SK-N-SH treated with all-trans-retinoic acid at 6 μM for 48 hours (cell line): ENCODE measurements around the gene PCP4.

Source experiments
- ATAC-seq: fragments of 200-7000 bp; cut with Tn5 transposase; 3 replicates; pipeline ENCODE4 v1.9.1; 2020; ENCODE audit warnings: mild to moderate bottlenecking, moderate library complexity
- ARNTL ChIP-seq: fragments of 450-650 bp; formaldehyde crosslinking; IDR thresholded peaks from 2 replicates; pipeline ENCODE4 v1.5.0; 2020; ENCODE audit warnings: low read depth, mild to moderate bottlenecking, moderate library complexity, borderline replicate concordance
- BACH2 ChIP-seq: fragments of 250-450 bp; sonication (Bioruptor Pico); IDR thresholded peaks from 2 replicates; pipeline ENCODE4 v1.9.0; 2021; ENCODE audit warnings: mild to moderate bottlenecking, borderline replicate concordance
- CREB5 ChIP-seq: fragments of 250-450 bp; sonication (Bioruptor Pico); IDR thresholded peaks from 2 replicates; pipeline ENCODE4 v1.5.1; 2020; ENCODE audit warnings: low read depth, mild to moderate bottlenecking, moderate library complexity
- CSDC2 ChIP-seq: fragments of 250-450 bp; sonication (Bioruptor Pico); IDR thresholded peaks from 2 replicates; pipeline ENCODE4 v1.5.0; 2020; ENCODE audit warnings: mild to moderate bottlenecking, moderate library complexity
- ESRRG ChIP-seq: fragments of 250-450 bp; sonication (Bioruptor Pico); IDR thresholded peaks from 2 replicates; pipeline ENCODE4 v1.6.1; 2021; ENCODE audit warnings: mild to moderate bottlenecking
- GLIS3 ChIP-seq: fragments of 250-450 bp; sonication (Bioruptor Pico); IDR thresholded peaks from 2 replicates; pipeline ENCODE4 v1.5.0; 2020; ENCODE audit warnings: mild to moderate bottlenecking, moderate library complexity
- ISL1 ChIP-seq: fragments of 250-450 bp; sonication (Bioruptor Pico); IDR thresholded peaks from 2 replicates; pipeline ENCODE4 v2.1.2; 2022; ENCODE audit warnings: mild to moderate bottlenecking, moderate library complexity
- OSR1 ChIP-seq: fragments of 250-450 bp; sonication (Bioruptor Pico); IDR thresholded peaks from 2 replicates; pipeline ENCODE4 v1.8.0; 2022; ENCODE audit warnings: moderate library complexity, mild to moderate bottlenecking, inconsistent platforms
- PATZ1 ChIP-seq: fragments of 250-450 bp; sonication (Bioruptor Pico); IDR thresholded peaks from 2 replicates; pipeline ENCODE4 v1.8.0; 2020; ENCODE audit warnings: mild to moderate bottlenecking, moderate library complexity, borderline replicate concordance
- POU6F1 ChIP-seq: fragments of 250-450 bp; sonication (Bioruptor Pico); IDR thresholded peaks from 2 replicates; pipeline ENCODE4 v1.8.0; 2021; ENCODE audit warnings: low read depth, mild to moderate bottlenecking, moderate library complexity, borderline replicate concordance
- PPARA ChIP-seq: fragments of 250-450 bp; sonication (Bioruptor Pico); IDR thresholded peaks from 2 replicates; pipeline ENCODE4 v1.5.0; 2020; ENCODE audit warnings: mild to moderate bottlenecking, borderline replicate concordance
- SNAI2 ChIP-seq: fragments of 250-450 bp; sonication (Bioruptor Pico); IDR thresholded peaks from 2 replicates; pipeline ENCODE4 v1.5.0; 2020; ENCODE audit warnings: mild to moderate bottlenecking, moderate library complexity
- TCF4 ChIP-seq: fragments of 250-450 bp; sonication (Bioruptor Pico); IDR thresholded peaks from 2 replicates; pipeline ENCODE4 v1.8.0; 2021; ENCODE audit warnings: mild to moderate bottlenecking, moderate library complexity, borderline replicate concordance
- TOX ChIP-seq: fragments of 250-450 bp; sonication (Bioruptor Pico); IDR thresholded peaks from 2 replicates; pipeline ENCODE4 v1.8.0; 2021; ENCODE audit warnings: mild to moderate bottlenecking, moderate library complexity, borderline replicate concordance
- TSHZ2 ChIP-seq: fragments of 250-450 bp; sonication (Bioruptor Pico); IDR thresholded peaks from 2 replicates; pipeline ENCODE4 v1.5.0; 2020; ENCODE audit warnings: mild to moderate bottlenecking, moderate library complexity
- ZFP3 ChIP-seq: fragments of 250-450 bp; sonication (Bioruptor Pico); IDR thresholded peaks from 2 replicates; pipeline ENCODE4 v1.5.0; 2020; ENCODE audit warnings: mild to moderate bottlenecking, moderate library complexity
- ZFP30 ChIP-seq: fragments of 450-650 bp; formaldehyde crosslinking; IDR thresholded peaks from 2 replicates; pipeline ENCODE4 v1.5.0; 2022; ENCODE audit warnings: mild to moderate bottlenecking, moderate library complexity
- ZNF565 ChIP-seq: fragments of 450-650 bp; formaldehyde crosslinking; conservative IDR thresholded peaks from 2 replicates; pipeline ENCODE4 v1.5.0; 2020; ENCODE audit warnings: low read depth, mild to moderate bottlenecking, moderate library complexity
- ZNF70 ChIP-seq: fragments of 450-650 bp; formaldehyde crosslinking; IDR thresholded peaks from 2 replicates; pipeline ENCODE4 v1.5.0; 2020; ENCODE audit warnings: mild to moderate bottlenecking, moderate library complexity
- ZNF8 ChIP-seq: fragments of 450-650 bp; formaldehyde crosslinking; IDR thresholded peaks from 2 replicates; pipeline ENCODE4 v1.5.0; 2020; ENCODE audit warnings: mild to moderate bottlenecking, moderate library complexity

Gene PCP4

GRCh38 chr21:39956586-39956985, 89.3 kb downstream of the PCP4 start (continued):
- TF ChIP-seq TSHZ2 (CRISPR knock-in tag): no peak
- TF ChIP-seq ISL1: no peak
- no peak for TF ChIP-seq ZNF565 (CRISPR knock-in tag)

- no peak for ATAC-seq
- TF ChIP-seq PATZ1 (CRISPR knock-in tag) (no peak), ZNF8 (CRISPR knock-in tag) (no peak), ISL1 (no peak), TSHZ2 (CRISPR knock-in tag) (no peak), ESRRG (CRISPR knock-in tag) (no peak), PPARA (CRISPR knock-in tag) (no peak), TCF4 (CRISPR knock-in tag) (no peak), ZFP30 (CRISPR knock-in tag) (no peak)
Observed at GRCh38 chr21:39958731-39959130, 91.5 kb downstream of the PCP4 start.

GRCh38 chr21:39961251-39961650, 94.0 kb downstream of the PCP4 start:
- TF ChIP-seq BACH2 (CRISPR knock-in tag): no peak
- no peak for TF ChIP-seq CREB5 (CRISPR knock-in tag)
- TF ChIP-seq ZNF565 (CRISPR knock-in tag): no peak
- no peak for TF ChIP-seq ZNF8 (CRISPR knock-in tag)
- no peak for TF ChIP-seq CSDC2 (CRISPR knock-in tag)
- TF ChIP-seq TCF4 (CRISPR knock-in tag): no peak
- no peak for TF ChIP-seq ZFP3
- TF ChIP-seq ZFP30 (CRISPR knock-in tag): no peak
- no peak for TF ChIP-seq TOX (CRISPR knock-in tag)
- no peak for TF ChIP-seq OSR1 (CRISPR knock-in tag)
- TF ChIP-seq ARNTL (CRISPR knock-in tag): no peak
- no peak for TF ChIP-seq PATZ1 (CRISPR knock-in tag)
- no peak for TF ChIP-seq ESRRG (CRISPR knock-in tag)
- TF ChIP-seq POU6F1 (CRISPR knock-in tag): no peak
- TF ChIP-seq ZNF70 (CRISPR knock-in tag): no peak
- TF ChIP-seq GLIS3 (CRISPR knock-in tag): no peak
- TF ChIP-seq TSHZ2 (CRISPR knock-in tag): no peak
- TF ChIP-seq SNAI2 (CRISPR knock-in tag): no peak
- no peak for TF ChIP-seq ISL1

More at GRCh38 chr21:39961251-39961650, 94.0 kb downstream of the PCP4 start:
- no peak for ATAC-seq
